ENCODE measurements around the gene SERPINE1. TPM values are rescaled to one million over a fixed set of nuclear protein-coding genes. Genes with fewer than 3 reads are reported as not detected.
A peak's percentile ranks its signal among the peaks of the same experiment; 100 is the strongest.

SERPINE1 gene
- total RNA-seq, result 10 to 100 TPM in 6 of 7 donors, 1 to 10 TPM in 1; 4.0 to 81.6 (median 20.9) TPM
- polyA plus RNA-seq, result 10 to 100 TPM; 13.1 to 19.9 TPM
- long read RNA-seq, donor 1, transcript SERPINE1-201 (9 exons, 3,190 nt), result major isoform, 20 of 38 reads
- long read RNA-seq, donor 1, partial matches to known transcripts, result 5 of 38 reads
- long read RNA-seq, donor 1, other reads (novel, unspliced or antisense), result 13 of 38 reads
- long read RNA-seq, donor 2, result 0 reads
- long read RNA-seq, donor 3, transcript SERPINE1-201 (9 exons, 3,190 nt), result major isoform, 6 of 27 reads
- long read RNA-seq, donor 3, partial matches to known transcripts, result 11 of 27 reads
- long read RNA-seq, donor 3, other reads (novel, unspliced or antisense), result 10 of 27 reads

DNA sequence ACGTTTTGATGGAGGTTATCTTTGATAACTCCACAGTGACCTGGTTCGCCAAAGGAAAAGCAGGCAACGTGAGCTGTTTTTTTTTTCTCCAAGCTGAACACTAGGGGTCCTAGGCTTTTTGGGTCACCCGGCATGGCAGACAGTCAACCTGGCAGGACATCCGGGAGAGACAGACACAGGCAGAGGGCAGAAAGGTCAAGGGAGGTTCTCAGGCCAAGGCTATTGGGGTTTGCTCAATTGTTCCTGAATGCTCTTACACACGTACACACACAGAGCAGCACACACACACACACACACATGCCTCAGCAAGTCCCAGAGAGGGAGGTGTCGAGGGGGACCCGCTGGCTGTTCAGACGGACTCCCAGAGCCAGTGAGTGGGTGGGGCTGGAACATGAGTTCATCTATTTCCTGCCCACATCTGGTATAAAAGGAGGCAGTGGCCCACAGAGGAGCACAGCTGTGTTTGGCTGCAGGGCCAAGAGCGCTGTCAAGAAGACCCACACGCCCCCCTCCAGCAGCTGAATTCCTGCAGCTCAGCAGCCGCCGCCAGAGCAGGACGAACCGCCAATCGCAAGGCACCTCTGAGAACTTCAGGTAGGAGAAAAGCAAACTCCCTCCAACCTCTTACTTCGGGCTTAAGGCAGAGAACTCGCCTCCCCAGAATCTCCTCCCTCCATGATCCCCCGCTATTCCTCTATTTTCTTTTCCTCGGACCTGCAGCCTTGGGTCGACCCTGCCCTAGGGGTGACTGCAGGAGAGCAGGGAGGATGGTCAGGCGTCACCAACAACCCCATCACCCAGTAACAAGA, at the start of gene SERPINE1:
SERPINE1 (plus strand) TSS at position 454 of the 809 bp plus-strand sequence. CDS start 1,290 bp downstream, outside the sequence.
- intact Hi-C loops (cut with DNase I), result loop anchor here in 1 of 4 donors (5.0 kb wide), 1 partner anchor 40 kb away; the partner anchor contains the start of gene TRIM56
- TF ChIP-seq, protein P1, sequence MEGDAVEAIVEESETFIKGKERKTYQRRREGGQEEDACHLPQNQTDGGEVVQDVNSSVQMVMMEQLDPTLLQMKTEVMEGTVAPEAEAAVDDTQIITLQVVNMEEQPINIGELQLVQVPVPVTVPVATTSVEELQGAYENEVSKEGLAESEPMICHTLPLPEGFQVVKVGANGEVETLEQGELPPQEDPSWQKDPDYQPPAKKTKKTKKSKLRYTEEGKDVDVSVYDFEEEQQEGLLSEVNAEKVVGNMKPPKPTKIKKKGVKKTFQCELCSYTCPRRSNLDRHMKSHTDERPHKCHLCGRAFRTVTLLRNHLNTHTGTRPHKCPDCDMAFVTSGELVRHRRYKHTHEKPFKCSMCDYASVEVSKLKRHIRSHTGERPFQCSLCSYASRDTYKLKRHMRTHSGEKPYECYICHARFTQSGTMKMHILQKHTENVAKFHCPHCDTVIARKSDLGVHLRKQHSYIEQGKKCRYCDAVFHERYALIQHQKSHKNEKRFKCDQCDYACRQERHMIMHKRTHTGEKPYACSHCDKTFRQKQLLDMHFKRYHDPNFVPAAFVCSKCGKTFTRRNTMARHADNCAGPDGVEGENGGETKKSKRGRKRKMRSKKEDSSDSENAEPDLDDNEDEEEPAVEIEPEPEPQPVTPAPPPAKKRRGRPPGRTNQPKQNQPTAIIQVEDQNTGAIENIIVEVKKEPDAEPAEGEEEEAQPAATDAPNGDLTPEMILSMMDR (IDR thresholded peaks at IDR 0.05), result peak in 2 of 3 donors; percentile 5 to 33
- peak; percentile 70 for TF ChIP-seq EP300 (IDR thresholded peaks at IDR 0.05)
- peak; percentile 93 for TF ChIP-seq POLR2A (IDR thresholded peaks at IDR 0.05)
- H3K27ac ChIP-seq, result peak within 1 kb of the TSS; percentile 59 to 81
- H3K36me3 ChIP-seq, result no peaks in the 10 kb centered on the region
- DNase-seq, result peak; percentile 91 to 98 (median 95)
- no peaks in the 10 kb centered on the region for H3K27me3 ChIP-seq
- peak within 1 kb of the TSS; percentile 22 for H3K4me3 ChIP-seq
- no peaks in the 10 kb centered on the region for H3K9me3 ChIP-seq
- WGBS, 3 donors, result 1 to 3% (median 2%) methylated on average over 22 of the region's 22 CpGs
- H3K4me1 ChIP-seq (ENCODE audit: insufficient read depth), result peaks cover 30% of the 10 kb centered on the region

DNA sequence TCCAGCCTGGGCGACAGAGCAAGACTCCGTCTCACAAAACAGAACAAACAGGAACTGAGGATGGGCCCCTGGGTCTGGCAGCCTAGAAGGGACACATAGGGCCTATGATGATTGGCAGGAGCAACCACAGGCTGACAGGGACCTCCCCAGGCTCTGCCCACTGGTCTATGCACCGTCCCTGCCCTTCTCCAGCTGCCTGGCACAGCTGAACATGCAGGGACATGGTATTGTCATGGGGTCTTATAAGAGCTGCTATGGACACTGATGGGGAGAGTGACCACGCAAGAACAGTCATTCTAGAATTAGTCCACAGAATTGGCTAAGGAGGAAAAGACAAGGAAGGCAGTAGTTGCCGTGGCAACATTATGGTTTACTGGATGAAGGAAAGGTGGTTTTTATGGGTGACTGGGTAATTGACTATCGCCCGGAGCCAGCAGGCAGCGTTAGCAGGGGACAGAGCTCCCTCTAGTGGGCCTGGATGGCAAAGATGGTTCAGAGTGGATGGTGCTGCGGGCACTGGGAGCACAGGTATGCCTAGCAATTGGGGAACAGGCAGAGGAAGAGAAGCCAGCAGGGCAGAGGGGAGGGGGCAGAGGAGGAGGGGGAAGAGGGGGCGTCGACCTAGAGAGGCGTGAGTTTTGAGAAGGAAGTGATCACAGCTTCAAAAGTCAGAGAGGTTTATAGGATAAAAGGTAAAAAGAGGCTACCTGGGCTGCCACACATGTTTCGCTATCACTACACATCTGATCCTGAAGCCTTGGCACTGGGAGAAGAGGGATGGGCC, 49.4 kb upstream of the SERPINE1 start:
- Histone ChIP-seq H3K36me3 (no peaks in the 10 kb centered on the region), H3K27ac (no peak overlapping the region), H3K4me3 (no peak overlapping the region), H3K4me1 (ENCODE audit: insufficient read depth) (no peaks in the 10 kb centered on the region), H3K9me3 (no peaks in the 10 kb centered on the region), H3K27me3 (no peaks in the 10 kb centered on the region)
- 20 to 23% (median 21%) methylated on average over 13 of the region's 13 CpGs for WGBS, 3 donors
- intact Hi-C loops (cut with DNase I), result no loop called here
- TF ChIP-seq, protein P1 (IDR thresholded peaks at IDR 0.05), result peak; percentile 45 to 74 (median 71)
- no peak for TF ChIP-seq EP300 (IDR thresholded peaks at IDR 0.05)
- peak; percentile 70 to 82 (median 80) for DNase-seq

DNA sequence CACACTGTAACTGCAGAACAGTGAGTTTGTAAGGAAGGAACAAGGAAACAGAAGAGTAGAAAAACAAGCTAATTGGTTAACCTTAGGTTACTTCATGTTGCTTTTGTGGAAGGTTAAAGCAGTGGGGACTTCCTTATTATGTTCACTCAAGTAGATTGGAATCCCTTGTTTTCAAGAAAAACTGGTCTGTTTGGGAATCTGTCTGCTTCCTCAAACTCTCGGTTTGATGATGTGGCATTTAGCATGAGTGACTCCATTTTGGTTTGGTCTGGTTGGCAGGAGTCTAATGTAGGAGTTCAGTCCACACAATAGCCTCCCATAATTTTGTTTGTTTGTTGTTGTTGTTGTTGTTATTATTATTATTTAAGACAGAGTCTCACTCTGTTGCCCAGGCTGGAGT, 45.5 kb upstream of the SERPINE1 start:
- H3K27ac ChIP-seq, result no peak overlapping the region
- no peaks in the 10 kb centered on the region for H3K9me3 ChIP-seq
- no peaks in the 10 kb centered on the region for H3K36me3 ChIP-seq
- no peak for DNase-seq
- WGBS, 3 donors, result 19 to 48% (median 28%) methylated on average over 1 of the region's 1 CpG
- H3K4me3 ChIP-seq, result no peak overlapping the region
- TF ChIP-seq EP300 (IDR thresholded peaks at IDR 0.05) (no peak), POLR2A (IDR thresholded peaks at IDR 0.05) (no peak)
- TF ChIP-seq, protein P1 (IDR thresholded peaks at IDR 0.05), result no peak
- H3K4me1 ChIP-seq (ENCODE audit: insufficient read depth), result peaks cover 4% of the 10 kb centered on the region
- H3K27me3 ChIP-seq, result no peaks in the 10 kb centered on the region
- intact Hi-C loops (cut with DNase I), result loop anchor here in 3 of 4 donors (10.0 kb wide), 2 partner anchors 53 to 607 kb away; partner anchors contain the start of gene TSC22D4 (in 1 of the 3)

DNA sequence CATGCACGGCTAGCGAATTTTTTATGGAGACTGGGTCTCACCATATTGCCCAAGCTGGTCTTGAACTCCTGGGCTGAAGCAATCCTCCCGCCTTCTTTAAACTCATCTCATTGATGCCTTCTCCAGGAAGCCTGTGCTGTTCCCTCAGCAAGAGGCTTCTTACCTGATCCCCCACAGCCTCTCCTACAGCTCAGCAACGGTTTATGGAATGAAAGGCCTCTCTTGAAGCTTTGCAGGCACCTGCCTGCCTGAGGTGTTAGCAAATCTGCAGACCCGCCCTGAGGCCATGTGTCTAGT, 42.1 kb upstream of the SERPINE1 start:
- 59 to 62% (median 62%) methylated on average over 5 of the region's 5 CpGs for WGBS, 3 donors
- intact Hi-C loops (cut with DNase I), result loop anchor here (5.0 to 10.0 kb wide), 3 partner anchors 42 to 610 kb away; partner anchors contain the start of genes SERPINE1 (in 1 of the 4) and TSC22D4 (in 1 of the 4)
- no peak for DNase-seq
- TF ChIP-seq, protein P1 (IDR thresholded peaks at IDR 0.05), result no peak
- TF ChIP-seq POLR2A (IDR thresholded peaks at IDR 0.05) (no peak), EP300 (IDR thresholded peaks at IDR 0.05) (no peak)
- H3K36me3 ChIP-seq, result no peaks in the 10 kb centered on the region
- H3K27ac ChIP-seq, result peak overlapping the region; percentile 64 to 91
- peak overlapping the region; percentile 78 for H3K4me3 ChIP-seq
- no peaks in the 10 kb centered on the region for H3K9me3 ChIP-seq
- H3K27me3 ChIP-seq, result no peaks in the 10 kb centered on the region
- H3K4me1 ChIP-seq (ENCODE audit: insufficient read depth), result peaks cover 7% of the 10 kb centered on the region
